Measurements from ENCODE around the gene DNAH14. TPM values are rescaled to one million over a fixed set of nuclear protein-coding genes. Genes with fewer than 3 reads are reported as not detected.
A peak's percentile ranks its signal among the peaks of the same experiment; 100 is the strongest.

The DNAH14 gene
- total and polyA plus RNA-seq, 4 donors: 2.7 to 19.8 (median 9.6) TPM

DNA sequence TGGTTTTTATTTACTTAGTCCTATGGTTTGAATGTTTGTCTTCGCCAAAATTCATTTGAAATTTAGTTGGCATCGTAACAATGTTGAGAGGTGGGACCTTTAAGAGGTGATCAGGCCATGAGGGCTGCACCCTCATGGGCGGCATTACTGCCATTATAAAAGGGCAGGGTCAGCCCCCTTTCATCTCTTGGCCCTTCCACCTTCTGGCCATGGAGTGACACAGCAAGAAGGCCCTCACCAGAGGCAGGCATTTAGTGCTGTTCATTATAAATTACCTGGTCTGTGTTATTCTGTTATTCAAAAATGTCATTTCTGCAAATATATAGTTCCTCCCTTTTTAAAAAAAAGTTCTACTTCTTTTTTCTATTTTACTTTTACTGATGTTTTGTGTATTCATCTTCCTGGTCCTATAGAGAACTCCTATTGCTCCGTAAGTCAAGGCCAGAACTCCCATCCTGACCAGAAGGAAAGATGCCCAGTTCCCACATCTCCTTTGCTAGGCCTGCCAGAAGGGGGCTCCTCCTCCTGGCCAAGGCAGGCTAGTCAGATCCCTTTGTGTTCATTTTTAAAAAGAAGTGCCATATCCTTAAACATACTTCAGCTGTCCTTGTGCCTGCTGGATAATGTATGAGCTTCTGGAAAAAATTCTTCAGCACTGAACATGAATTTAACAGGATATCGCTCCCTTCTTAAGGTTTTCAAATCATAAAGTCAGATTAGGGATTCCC, 508.4 kb downstream of the DNAH14 start:
- H3K27ac ChIP-seq (ENCODE audit: low read depth in 1 of 2, low read length in 2 of 2): no peak overlapping the region
- DNase-seq (ENCODE audit: low spot score): no peak
- no peak overlapping the region for H3K9ac ChIP-seq (ENCODE audit: low read depth in 1 of 2, low read length in 2 of 2)
- H3K36me3 ChIP-seq (ENCODE audit: control insufficient read depth in 4 of 4, insufficient read depth in 3 of 4, low read depth in 1 of 4, low read length in 3 of 4): no peaks in the 10 kb centered on the region
- H3K4me3 ChIP-seq (ENCODE audit: low read depth in 1 of 3, low read length in 3 of 3): no peak overlapping the region
- H3K27me3 ChIP-seq (ENCODE audit: control insufficient read depth in 4 of 4, insufficient read depth in 4 of 4, low read length in 3 of 4): no peaks in the 10 kb centered on the region
- WGBS: 89% methylated on average over 5 of the region's 5 CpGs
- H3K9me3 ChIP-seq (ENCODE audit: control insufficient read depth in 4 of 4, low read length in 3 of 4): no peaks in the 10 kb centered on the region
- TF ChIP-seq RXRA (IDR thresholded peaks at IDR 0.05): no peak
- no peak for TF ChIP-seq FOXA2 (IDR thresholded peaks at IDR 0.05)
- TF ChIP-seq NR2F2 (IDR thresholded peaks at IDR 0.05): no peak
- TF ChIP-seq HNF4A (conservative IDR thresholded peaks at IDR 0.05): no peak
- TF ChIP-seq RAD21 (IDR thresholded peaks at IDR 0.05): peak; percentile 29 to 58
- TF ChIP-seq YY1 (IDR thresholded peaks at IDR 0.05): no peak
- TF ChIP-seq ATF3 (IDR thresholded peaks at IDR 0.05): no peak
- H3K4me1 ChIP-seq (ENCODE audit: control insufficient read depth in 4 of 4, insufficient read depth in 4 of 4, low read length in 3 of 4): peaks cover 3 to 27% (median 20%) of the 10 kb centered on the region in 4 donors

- TF ChIP-seq, protein P1, sequence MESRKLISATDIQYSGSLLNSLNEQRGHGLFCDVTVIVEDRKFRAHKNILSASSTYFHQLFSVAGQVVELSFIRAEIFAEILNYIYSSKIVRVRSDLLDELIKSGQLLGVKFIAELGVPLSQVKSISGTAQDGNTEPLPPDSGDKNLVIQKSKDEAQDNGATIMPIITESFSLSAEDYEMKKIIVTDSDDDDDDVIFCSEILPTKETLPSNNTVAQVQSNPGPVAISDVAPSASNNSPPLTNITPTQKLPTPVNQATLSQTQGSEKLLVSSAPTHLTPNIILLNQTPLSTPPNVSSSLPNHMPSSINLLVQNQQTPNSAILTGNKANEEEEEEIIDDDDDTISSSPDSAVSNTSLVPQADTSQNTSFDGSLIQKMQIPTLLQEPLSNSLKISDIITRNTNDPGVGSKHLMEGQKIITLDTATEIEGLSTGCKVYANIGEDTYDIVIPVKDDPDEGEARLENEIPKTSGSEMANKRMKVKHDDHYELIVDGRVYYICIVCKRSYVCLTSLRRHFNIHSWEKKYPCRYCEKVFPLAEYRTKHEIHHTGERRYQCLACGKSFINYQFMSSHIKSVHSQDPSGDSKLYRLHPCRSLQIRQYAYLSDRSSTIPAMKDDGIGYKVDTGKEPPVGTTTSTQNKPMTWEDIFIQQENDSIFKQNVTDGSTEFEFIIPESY (IDR thresholded peaks at IDR 0.05): no peak
- TF ChIP-seq MAX (IDR thresholded peaks at IDR 0.05): peak; percentile 33
- TF ChIP-seq ATF3 (IDR thresholded peaks at IDR 0.05): no peak
- TF ChIP-seq HNF4G (IDR thresholded peaks at IDR 0.05): peak; percentile 25
- TF ChIP-seq, protein P2, sequence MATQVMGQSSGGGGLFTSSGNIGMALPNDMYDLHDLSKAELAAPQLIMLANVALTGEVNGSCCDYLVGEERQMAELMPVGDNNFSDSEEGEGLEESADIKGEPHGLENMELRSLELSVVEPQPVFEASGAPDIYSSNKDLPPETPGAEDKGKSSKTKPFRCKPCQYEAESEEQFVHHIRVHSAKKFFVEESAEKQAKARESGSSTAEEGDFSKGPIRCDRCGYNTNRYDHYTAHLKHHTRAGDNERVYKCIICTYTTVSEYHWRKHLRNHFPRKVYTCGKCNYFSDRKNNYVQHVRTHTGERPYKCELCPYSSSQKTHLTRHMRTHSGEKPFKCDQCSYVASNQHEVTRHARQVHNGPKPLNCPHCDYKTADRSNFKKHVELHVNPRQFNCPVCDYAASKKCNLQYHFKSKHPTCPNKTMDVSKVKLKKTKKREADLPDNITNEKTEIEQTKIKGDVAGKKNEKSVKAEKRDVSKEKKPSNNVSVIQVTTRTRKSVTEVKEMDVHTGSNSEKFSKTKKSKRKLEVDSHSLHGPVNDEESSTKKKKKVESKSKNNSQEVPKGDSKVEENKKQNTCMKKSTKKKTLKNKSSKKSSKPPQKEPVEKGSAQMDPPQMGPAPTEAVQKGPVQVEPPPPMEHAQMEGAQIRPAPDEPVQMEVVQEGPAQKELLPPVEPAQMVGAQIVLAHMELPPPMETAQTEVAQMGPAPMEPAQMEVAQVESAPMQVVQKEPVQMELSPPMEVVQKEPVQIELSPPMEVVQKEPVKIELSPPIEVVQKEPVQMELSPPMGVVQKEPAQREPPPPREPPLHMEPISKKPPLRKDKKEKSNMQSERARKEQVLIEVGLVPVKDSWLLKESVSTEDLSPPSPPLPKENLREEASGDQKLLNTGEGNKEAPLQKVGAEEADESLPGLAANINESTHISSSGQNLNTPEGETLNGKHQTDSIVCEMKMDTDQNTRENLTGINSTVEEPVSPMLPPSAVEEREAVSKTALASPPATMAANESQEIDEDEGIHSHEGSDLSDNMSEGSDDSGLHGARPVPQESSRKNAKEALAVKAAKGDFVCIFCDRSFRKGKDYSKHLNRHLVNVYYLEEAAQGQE (IDR thresholded peaks at IDR 0.05): no peak
- peak; percentile 42 to 55 for TF ChIP-seq HNF4A (conservative IDR thresholded peaks at IDR 0.05)
- no peak for TF ChIP-seq FOXA1 (IDR thresholded peaks at IDR 0.05)
- H3K36me3 ChIP-seq (ENCODE audit: control insufficient read depth in 4 of 4, insufficient read depth in 3 of 4, low read depth in 1 of 4, low read length in 3 of 4): no peaks in the 10 kb centered on the region
- H3K9ac ChIP-seq (ENCODE audit: low read depth in 1 of 2, low read length in 2 of 2): peak overlapping the region in 1 of 2 donors; percentile 57
- DNase-seq (ENCODE audit: low spot score): no peak
- peak overlapping the region; percentile 82 to 88 for H3K27ac ChIP-seq (ENCODE audit: low read depth in 1 of 2, low read length in 2 of 2)
- no peaks in the 10 kb centered on the region for H3K27me3 ChIP-seq (ENCODE audit: control insufficient read depth in 4 of 4, insufficient read depth in 4 of 4, low read length in 3 of 4)
- no peak overlapping the region for H3K4me3 ChIP-seq (ENCODE audit: low read depth in 1 of 3, low read length in 3 of 3)
- WGBS: 68% methylated on average over 4 of the region's 4 CpGs
- H3K9me3 ChIP-seq (ENCODE audit: control insufficient read depth in 4 of 4, low read length in 3 of 4): no peaks in the 10 kb centered on the region
- peaks cover 7 to 47% (median 32%) of the 10 kb centered on the region in 4 donors for H3K4me1 ChIP-seq (ENCODE audit: control insufficient read depth in 4 of 4, insufficient read depth in 4 of 4, low read length in 3 of 4)
Observed at GRCh38 chr1:225440380-225441221, 511.1 kb downstream of the DNAH14 start.
